DMS53 treated with DMSO at 0.1 percent for 48 hours (cell line): ENCODE data around the gene GRIN3B.

Experiments used
- DNase-seq: peaks from one replicate; lab custom pipeline; 2025; ENCODE audit not compliant: unreplicated experiment; lab: John Stamatoyannopoulos, UW

Gene GRIN3B

DNA sequence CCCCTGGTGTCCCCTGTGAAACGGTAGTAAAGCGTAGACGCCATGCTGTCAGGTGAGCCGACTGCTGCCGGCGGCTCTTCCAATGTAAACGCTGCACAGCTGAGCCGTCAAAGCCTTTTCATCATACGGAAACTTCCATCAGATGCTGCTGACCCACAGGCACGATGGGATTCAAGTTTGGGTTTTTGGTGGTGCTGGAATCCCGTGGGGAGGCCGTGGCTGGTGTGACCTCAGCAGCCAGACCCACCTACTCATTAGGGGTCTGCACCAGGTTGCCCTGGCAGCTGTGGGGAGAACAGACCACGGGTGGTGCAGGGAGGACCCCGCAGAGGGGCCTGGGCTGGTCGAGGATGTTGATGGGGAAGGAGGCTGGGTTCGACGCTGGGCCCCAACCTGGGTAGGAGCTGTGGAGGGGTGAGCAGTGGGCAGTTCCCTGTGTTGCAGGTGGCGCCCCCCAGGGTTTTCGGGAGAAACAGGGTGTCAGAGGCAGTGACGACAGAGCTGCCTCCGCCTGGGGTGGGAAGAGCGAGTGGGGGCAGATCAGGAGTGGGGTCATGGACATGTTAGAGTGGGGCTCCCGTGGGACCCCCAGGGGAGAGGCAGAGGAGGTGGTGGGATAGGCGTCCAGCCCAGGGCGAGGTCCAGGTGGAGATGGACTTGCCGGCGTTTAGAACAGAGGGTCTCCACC lies 6.6 kb downstream of the GRIN3B start:
- no peak for DNase-seq

DNA sequence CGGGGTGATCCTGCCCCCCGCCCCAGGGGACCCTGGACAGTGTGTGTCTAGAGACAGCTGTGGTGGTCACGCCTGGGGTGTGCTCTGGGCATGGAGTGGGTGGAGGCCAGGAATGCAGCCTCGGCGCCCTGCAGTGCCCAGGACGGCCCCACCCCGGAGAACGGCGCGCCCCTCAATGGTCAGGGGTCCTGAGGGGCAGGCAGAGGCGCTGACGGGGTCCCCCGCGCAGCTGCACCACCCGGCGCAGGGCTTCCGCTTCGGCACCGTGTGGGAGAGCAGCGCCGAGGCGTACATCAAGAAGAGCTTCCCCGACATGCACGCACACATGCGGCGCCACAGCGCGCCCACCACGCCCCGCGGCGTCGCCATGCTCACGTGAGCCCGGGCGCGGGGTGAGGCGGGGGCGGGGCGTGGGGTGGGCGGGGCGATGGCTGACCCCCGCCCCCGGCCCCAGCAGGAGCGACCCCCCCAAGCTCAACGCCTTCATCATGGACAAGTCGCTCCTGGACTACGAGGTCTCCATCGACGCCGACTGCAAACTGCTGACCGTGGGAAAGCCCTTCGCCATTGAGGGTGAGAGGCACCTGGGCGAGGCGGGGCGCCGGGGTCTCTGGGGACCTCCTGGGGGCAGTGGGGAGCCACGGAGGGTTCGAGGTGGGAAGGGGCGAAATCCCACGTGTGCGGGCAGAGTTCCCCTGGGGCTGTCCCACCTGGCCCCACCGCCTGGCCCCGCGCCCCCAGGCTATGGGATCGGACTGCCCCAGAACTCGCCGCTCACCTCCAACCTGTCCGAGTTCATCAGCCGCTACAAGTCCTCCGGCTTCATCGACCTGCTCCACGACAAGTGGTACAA lies 7.4 kb downstream of the GRIN3B start:
- DNase-seq: no peak

DNA sequence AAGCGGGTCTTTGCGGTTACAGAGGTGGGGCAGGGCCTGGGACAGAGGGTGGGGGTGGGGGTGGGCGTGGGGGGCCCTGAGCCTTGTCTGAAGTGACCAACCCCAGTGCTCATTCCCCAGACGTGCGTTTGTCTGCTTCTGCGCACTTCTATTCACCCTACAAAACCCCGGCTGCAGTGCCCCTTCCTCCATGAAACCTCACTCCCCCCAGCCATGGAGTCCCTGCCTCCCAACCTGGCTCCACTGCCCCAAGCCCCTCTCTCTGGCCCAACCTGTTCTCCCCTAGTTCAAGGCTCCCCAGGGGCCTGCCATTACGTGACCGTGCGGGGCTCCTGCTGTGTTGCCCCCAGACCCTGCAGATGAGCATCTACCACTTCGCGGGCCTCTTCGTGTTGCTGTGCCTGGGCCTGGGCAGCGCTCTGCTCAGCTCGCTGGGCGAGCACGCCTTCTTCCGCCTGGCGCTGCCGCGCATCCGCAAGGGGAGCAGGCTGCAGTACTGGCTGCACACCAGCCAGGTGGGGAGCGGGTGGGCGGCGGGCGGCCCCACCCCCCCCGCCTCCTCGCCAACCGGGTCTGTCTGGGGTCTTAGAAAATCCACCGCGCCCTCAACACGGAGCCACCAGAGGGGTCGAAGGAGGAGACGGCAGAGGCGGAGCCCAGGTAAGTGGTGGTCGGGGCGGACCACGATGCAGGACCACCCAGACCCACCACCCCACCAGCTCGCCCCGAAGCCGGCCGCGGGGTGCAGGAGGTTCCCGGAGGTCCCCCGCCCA lies 8.2 kb downstream of the GRIN3B start:
- DNase-seq: no peak

DNA sequence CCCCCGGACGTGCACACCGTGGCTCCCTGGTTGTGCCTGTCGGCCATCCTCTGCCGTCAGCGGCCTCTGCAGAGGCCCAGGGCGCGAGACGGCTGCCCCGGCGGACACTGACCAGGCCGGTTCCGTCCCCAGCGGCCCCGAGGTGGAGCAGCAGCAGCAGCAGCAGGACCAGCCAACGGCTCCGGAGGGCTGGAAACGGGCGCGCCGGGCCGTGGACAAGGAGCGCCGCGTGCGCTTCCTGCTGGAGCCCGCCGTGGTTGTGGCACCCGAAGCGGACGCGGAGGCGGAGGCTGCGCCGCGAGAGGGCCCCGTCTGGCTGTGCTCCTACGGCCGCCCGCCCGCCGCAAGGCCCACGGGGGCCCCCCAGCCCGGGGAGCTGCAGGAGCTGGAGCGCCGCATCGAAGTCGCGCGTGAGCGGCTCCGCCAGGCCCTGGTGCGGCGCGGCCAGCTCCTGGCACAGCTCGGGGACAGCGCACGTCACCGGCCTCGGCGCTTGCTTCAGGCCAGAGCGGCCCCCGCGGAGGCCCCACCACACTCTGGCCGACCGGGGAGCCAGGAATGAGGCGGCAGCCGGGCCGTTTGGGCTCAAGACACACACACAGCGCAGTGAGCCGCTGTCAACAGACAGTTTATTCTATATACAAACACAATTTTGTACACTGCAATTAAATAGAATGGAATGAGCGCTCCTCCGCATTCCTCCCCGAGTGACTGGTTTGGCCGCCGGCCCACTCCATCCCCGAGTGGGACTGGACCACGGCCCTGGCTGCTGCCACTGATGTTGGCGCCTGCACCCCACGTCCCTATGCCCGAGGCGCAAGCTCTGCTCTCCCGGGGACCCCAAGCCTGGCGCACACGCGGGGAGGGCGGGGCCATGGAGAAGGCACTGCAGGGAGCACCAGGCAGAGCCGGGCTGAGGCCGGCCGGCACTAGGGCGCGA lies 9.1 kb downstream of the GRIN3B start:
- no peak for DNase-seq

DNA sequence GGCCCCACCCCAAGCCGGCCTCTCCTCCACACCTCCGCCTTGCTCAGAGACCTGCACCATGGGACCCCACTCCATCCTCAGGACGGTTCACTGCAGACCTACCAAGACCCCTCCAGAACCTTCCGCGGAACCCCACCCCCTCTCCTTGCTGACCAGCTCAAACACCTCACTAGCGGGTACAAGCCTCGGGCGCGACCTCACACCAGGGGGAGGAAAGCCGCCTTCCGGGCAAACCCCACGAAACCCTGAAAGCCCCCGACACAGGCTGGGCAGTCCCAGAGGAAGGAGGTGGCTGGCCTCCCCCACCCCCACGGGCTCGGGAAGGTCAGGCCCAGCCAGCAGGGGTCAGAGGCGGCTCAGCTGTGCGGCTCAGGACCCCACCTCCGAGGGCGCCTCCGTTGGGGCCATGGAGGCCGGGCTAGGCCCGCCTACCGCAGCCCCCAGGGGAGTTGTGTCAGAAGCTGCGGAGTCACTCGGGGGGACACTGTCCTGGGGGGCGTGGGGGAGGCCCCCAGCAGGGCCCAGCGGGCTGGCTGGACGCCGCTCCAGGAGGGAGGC lies 9.8 kb downstream of the GRIN3B start:
- no peak for DNase-seq

DNA sequence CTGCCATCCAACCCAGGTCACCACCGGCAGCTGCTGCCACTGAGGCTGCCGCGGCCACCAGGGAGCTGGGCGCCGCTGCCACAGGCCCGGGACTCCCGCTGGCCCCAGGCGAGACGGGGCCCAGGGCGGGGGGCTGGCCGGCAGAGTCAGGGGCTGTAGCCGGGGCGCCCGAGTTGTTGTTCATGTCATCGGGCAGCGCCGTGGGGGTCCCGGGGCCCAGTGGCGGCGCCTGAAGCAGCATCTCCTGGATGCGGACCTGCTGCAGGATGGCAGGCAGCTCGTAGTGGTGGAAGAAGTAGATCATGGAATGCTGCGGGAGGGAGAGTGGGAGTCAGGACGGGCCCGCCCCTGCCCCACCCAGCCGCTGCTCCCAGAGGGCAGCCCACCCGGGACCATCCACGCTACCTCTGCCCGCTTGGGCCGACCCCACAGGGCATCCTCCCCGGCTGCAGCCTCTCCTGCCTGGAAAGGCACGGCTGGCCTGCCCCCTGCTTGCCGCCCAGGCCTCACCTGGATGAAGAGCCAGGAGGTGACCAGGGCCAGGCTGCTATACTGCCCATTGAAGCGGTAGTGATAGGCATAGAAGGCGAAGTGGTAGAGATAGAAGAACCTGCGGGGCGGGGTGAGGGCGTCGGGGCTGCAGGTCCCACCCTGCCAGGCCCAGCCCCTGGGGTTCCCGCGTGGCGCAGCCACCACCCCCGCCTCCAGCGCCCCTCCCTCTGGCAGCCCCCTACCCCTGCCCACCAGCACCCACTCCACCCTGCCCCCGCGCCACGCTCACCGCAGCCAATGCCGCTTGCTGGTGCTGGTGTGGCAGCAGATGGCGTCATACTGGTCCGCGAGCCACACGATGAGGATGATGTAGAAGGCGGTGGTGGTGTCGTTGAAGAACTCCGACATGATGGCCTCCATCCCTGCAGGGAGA lies 10.6 kb downstream of the GRIN3B start:
- DNase-seq: no peak

DNA sequence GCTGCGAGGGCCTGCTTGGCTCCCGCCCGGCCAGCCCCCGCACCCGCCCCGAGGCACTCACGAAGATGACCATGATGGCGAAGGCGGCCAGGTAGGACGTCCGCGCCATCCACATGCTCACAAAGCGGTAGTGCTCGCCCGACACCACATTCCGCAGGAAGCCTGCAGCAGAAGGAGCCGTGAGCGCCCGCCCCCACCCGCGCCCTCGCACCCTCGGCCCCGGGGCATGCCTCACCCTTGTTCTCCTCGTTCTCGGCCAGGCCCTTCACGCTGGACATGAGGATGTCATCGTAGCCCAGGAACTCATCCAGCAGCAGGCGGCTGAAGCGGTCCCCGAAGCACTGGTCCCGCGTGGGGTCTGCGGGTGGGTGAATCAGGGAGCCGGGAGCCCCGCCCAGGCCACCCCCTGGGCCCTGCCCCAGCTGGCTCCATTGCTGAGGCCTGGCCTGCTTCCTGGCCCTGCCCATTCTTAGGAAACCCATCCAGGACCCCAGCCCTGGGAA lies 11.7 kb downstream of the GRIN3B start:
- DNase-seq: no peak

DNA sequence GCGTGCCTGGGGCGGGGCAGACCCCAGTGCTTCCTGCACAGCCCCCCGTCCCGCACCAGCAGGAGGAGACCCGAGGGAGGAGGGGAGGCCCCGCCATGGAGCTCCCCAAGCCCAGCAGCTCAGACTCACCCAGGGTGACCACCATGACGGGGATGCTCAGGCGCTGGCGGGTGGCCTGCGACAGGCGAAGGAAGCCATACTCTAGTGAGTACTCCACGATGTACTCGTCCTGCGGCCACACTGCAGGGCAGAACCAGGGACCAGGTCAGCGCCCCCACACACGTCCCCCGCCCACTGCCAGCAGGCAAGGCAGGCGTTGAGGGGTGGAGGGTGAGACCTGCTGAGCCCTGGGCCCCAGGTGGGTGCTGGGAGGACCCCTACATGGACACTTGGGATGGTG lies 12.1 kb downstream of the GRIN3B start:
- no peak for DNase-seq

DNA sequence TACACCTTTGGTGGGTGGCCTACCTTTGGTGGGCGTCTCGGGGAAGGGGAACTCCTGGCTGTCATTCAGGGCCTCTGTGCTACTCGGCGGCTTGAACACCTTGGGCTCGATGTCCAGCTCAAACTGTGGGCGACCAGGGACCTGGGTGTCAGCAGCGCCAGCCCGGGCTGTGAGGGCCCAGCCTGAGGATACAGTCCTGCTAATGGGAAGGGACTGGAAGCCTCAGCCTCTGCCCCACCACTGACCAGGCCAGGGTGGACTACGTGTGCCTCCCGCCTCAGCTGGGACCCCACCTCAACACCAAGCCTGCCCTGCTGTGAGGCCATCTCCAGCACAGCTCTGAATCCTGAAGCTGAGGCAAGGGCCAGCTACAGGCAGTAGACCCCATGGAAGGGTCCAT lies 13.0 kb downstream of the GRIN3B start:
- no peak for DNase-seq

DNA sequence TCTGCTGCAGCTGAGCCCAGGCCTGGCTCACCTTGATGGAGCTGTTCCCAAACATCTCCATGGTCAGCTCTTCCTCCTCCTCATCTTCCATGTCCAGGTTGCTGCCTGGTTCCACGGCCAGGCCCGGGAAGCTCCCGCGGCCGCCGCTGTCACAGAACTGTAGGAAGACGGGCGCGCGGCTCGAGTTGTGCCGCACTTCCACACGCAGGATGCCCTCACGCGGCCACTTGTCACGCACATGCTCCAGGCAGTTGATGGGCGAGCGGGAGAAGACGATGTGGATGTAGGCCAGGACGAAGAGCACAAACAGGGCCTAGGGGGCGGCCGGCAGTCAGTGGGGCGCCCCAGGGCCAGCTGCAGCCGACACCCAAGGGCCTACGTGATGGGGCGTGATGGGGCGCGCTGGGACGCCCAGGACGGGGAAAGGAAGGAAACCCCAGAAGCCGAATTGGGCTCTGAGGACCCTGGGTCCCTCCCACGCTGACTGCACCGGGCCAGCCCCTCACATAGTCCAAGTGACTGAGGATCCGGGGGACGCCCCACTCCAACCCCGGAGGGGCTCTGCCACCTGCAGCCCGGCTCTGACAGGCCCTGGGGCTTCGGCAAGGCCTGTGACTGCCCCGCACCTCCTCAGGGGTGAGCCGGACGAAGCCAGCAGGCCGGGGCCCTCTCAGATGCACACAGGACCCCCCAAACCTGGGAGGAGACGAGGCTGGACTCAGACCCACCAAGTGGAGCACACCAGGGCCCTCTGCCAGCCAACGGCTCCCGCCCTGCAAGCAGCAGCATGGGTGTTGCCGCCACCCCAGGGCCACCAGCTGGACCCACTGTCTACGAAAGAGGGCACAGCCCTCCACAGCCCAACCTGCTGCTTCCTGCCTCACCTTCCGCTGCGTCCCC lies 14.2 kb downstream of the GRIN3B start:
- DNase-seq: no peak

DNA sequence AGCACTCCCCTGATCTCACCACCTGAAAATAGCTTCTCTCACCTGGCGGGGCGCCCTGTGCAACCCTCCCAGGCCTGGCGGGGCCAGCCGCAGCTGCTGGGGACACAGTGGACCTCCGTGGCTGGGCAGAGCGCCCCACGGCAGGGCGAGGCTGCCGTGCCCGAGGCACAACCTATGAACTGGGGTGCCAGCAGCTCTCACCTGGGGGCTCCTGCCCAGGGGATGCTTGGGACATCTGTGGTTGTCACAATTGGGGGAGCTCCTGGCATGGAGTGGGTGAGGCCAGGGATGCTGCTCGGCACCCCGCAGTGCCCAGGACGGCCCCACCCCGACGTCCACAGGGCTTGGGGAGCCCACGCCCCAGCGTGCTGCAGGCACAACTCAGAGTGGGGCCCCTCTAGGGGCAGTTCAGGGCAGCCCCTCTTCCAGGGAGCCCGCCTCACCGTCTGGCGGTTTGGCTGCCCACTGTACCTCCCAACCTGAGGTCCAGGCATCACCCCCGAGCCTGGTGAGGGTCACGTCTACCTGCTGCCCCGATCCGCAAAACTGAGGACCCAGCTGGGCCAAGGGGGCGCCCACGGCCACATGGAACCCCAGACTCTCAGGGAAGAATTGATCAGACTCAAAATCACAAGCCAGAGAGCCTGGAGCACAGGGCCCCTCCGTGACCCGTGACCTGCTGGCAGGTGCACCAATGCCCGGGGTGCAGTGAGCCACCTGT lies 15.0 kb downstream of the GRIN3B start:
- no peak for DNase-seq

DNA sequence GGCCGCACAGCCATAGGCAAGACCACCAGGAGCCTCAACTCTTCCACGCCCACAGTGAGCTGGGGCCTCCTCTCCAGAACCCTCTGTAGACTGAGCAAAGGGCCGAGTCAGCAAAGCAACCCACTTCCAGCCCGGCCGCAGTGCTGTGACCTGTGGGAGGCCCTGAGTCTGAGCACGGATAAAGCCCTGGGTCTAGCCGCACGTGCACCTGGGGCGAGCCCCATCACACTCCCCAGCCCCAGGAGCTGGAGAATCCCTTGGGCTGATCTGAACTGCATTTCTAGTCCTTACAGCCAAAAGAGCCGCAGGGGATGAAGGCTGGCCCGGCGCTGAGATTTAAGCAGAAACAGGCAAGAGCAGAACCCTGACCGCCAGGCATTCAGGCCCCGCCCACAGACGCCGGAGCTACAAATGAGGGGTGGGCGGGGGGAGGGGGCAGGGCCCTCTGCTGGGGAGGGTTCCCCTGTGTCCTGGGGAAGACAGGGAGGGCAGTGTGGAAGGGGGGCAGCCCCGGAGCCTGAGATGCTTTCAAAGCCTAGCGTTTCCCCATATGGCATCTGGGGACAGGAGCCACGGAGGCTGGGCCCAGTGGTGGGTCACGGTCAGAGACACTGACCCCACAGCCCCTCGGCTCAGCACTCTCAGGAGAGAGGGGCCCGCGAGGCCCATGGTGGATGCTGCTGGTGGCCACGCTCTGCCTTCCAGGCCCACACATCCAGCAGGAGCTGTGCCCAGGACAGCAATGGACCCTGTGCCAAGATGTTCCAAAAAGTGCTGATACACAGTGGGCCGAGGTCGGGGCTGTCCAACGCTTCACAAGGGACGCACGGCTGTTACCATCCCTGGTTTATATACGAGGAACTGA lies 15.8 kb downstream of the GRIN3B start:
- DNase-seq: no peak

DNA sequence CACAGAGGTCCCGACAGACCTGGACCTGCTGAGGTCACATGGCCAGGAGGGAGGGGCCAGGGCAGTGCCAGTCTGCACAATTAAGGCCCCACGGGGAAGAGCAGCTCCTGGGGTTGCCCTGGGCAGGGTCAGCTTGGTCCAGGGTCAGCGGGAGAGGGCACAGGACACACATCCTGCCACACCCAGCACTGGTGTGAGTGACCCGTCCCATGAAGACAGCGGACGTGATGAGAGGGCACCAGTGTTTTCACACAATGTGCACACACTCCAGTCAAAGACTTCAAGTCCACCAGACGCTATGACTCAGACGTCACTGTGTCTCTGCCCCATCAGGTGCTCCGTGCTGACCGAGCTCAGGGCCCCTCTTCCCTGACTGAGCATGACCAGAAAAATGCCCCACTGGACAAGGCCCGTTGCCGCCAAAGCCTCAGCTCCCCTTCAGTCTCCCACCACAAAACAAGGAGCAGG lies 16.5 kb downstream of the GRIN3B start:
- no peak for DNase-seq

DNA sequence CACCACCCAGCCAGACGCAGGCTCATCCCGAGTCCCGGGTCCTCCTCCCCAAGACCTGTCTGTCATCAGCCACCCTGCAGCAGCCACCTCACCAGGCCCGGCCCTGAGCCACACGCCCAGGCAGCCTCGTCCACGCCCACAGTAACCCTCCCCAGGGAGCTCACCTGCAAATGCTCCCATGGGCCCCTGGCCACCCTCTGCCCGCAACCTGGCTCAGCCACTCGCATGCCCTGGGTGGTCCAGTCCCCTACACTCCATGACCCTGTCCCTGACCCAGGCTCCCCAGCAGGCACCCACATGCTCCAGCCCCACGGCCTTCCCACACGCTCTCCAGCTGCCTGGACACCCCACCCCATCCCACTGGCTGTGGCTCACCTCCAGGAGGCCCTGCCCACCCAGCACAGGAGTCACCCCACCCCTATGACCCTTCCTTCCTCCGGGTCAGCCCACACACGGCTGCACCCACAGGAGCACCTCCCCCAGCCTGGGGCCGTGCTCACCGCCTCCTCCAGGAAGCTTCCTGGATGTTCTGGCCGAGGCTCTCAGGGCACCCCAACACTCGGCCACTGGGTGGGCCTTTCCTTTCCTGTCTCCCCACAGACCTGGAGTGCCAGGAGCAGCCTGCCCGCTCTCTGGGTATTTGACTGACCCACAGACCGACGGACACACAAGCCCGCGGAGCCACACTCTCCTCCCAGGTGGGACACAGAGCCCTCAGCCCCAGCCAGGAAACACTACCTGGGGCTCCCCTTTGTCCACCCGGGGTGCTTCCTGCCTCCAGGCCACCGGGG lies 17.1 kb downstream of the GRIN3B start:
- DNase-seq: no peak

DNA sequence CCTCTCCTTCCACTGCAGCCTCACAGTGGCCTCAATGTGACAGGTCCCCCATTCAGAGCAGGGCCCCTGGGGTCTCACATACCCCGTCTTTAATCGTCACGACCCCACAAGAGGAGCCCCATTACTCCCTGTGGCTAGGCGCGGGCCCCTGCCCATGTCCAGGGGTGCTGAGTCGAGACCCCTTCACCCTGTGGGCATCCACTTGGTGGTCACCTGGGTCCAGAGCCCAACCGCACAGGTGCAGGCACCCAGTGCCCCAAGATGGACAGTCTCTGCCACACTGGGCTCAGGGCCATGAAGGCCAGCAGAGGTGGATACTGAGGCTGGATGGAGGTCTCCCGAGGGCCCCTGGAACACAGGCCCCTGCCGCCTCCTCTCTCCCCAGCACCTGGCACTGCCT lies 17.7 kb downstream of the GRIN3B start:
- no peak for DNase-seq

DNA sequence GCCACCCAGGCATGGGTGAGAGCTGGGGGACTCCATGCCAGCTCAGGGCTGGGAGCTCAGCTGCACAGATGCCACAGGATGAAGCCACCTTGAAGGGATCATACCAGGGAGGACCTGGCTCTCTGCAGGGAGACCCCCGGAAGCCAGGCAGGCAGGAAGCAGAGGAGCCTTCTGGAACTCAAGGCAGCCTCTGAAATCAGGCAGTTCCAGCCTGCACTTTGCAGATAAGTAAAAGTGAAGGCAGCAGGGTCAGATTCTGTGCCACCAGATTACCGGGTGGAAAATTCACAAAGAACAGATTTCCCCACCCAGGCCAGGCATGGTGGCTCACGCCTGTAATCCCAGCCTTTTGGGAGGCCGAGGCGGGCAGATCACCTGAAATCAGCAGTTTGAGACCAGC lies 18.2 kb downstream of the GRIN3B start:
- DNase-seq: no peak
